Thyroid gland (tissue), 4 donors: ENCODE results near the gene SUSD5.

Source experiments
- POLR2A ChIP-seq, 2 donors: fragments of 450-650 bp; IDR thresholded peaks; one replicate each; pipeline ENCODE4 v1.6.1; 2017; ENCODE audit warnings: antibody characterized with exemption in 2 of 2, mild to moderate bottlenecking in 2 of 2, moderate library complexity in 1 of 2
- TF ChIP-seq, protein P1 (sequence below), 6 experiments: fragments of 200-600 bp in 3 of 6; fragments of 450-650 bp in 3 of 6; sonication (generic) in 3 of 6; IDR thresholded peaks; one replicate each; pipeline ENCODE4 v1.5.1; 2016 to 2019; ENCODE audit warnings: antibody characterized with exemption in 6 of 6, mild to moderate bottlenecking in 2 of 6, inconsistent platforms in 1 of 6, moderate library complexity in 1 of 6

- TF ChIP-seq, protein P1, sequence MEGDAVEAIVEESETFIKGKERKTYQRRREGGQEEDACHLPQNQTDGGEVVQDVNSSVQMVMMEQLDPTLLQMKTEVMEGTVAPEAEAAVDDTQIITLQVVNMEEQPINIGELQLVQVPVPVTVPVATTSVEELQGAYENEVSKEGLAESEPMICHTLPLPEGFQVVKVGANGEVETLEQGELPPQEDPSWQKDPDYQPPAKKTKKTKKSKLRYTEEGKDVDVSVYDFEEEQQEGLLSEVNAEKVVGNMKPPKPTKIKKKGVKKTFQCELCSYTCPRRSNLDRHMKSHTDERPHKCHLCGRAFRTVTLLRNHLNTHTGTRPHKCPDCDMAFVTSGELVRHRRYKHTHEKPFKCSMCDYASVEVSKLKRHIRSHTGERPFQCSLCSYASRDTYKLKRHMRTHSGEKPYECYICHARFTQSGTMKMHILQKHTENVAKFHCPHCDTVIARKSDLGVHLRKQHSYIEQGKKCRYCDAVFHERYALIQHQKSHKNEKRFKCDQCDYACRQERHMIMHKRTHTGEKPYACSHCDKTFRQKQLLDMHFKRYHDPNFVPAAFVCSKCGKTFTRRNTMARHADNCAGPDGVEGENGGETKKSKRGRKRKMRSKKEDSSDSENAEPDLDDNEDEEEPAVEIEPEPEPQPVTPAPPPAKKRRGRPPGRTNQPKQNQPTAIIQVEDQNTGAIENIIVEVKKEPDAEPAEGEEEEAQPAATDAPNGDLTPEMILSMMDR (IDR thresholded peaks at IDR 0.05) = no peak
- no peak for TF ChIP-seq POLR2A (IDR thresholded peaks at IDR 0.05)
These were observed 13.3 kb upstream of the SUSD5 start for GRCh38 chr3:33231756-33232465.
